Common myeloid progenitor, CD34-positive (primary cell): Measurements from ENCODE around the gene STK32B.
A peak's percentile ranks its signal among the peaks of the same experiment; 100 is the strongest.

ENCODE experiments used
- CTCF ChIA-PET: fragments of 350-600 bp; sonication (Branson Sonifier 250); formaldehyde crosslinking; loops from one replicate; lab custom pipeline; 2021; ENCODE audit warnings: antibody characterized with exemption; lab: Charles Lee
- POLR2A ChIA-PET: fragments of 350-600 bp; sonication (Branson Sonifier 250); formaldehyde crosslinking; loops from one replicate; lab custom pipeline; 2021; ENCODE audit warnings: antibody characterized with exemption; lab: Charles Lee
- DNase-seq, 3 donors: peaks; one replicate each; pipeline versions ENCODE4 v3.0.0 to v3.0.0-alpha.2; 2013
- H3K27ac ChIP-seq, 2 experiments: 1 replicate in 1 of 2; 2 replicates in 1 of 2; pipeline ENCODE4 v1.7.0; 2013; ENCODE audit warnings: inconsistent platforms in 2 of 2, low read length in 2 of 2, mild to moderate bottlenecking in 2 of 2, low read depth in 1 of 2, moderate library complexity in 1 of 2; ENCODE audit not compliant: severe bottlenecking in 2 of 2, insufficient read depth in 1 of 2, poor library complexity in 1 of 2
- H3K27me3 ChIP-seq, 5 experiments: replicated peaks in 2 of 5; 1 replicate in 3 of 5; 2 replicates in 2 of 5; pipeline versions ENCODE4 v1.6.1 to v1.7.0; 2013; ENCODE audit warnings: low read length in 4 of 5, mild to moderate bottlenecking in 2 of 5, moderate library complexity in 2 of 5, inconsistent platforms in 1 of 5; ENCODE audit not compliant: insufficient read depth in 5 of 5, control insufficient read depth in 4 of 5
- H3K36me3 ChIP-seq, 4 experiments: 1 replicate in 2 of 4; 2 replicates in 2 of 4; pipeline versions ENCODE4 v1.6.1 to v1.7.0; 2013; ENCODE audit warnings: low read length in 3 of 4, control low read depth in 1 of 4, mild to moderate bottlenecking in 1 of 4; ENCODE audit not compliant: control insufficient read depth in 4 of 4, insufficient read depth in 4 of 4
- H3K4me1 ChIP-seq, 4 experiments: 1 replicate in 3 of 4; 2 replicates in 1 of 4; pipeline versions ENCODE4 v1.6.1 to v1.7.1; 2013; ENCODE audit warnings: low read length in 3 of 4, mild to moderate bottlenecking in 3 of 4, control low read depth in 1 of 4, inconsistent platforms in 1 of 4, moderate library complexity in 1 of 4; ENCODE audit not compliant: control insufficient read depth in 4 of 4, insufficient read depth in 4 of 4; ENCODE audit errors: control extremely low read depth in 1 of 4
- H3K4me3 ChIP-seq, 7 experiments: 1 replicate in 4 of 7; 2 replicates in 3 of 7; pipeline versions ENCODE4 v1.5.1 to v1.7.0; 2013; ENCODE audit warnings: mild to moderate bottlenecking in 7 of 7, low read length in 6 of 7, moderate library complexity in 6 of 7, inconsistent platforms in 2 of 7, low read depth in 2 of 7, control low read depth in 1 of 7; ENCODE audit not compliant: insufficient read depth in 4 of 7, control insufficient read depth in 1 of 7; ENCODE audit errors: extremely low read depth in 1 of 7
- H3K9me3 ChIP-seq, 5 experiments: 1 replicate in 4 of 5; 2 replicates in 1 of 5; pipeline versions ENCODE4 v1.6.1 to v1.7.1; 2013; ENCODE audit warnings: low read length in 4 of 5, mild to moderate bottlenecking in 2 of 5, inconsistent platforms in 1 of 5, low read depth in 1 of 5, moderate library complexity in 1 of 5; ENCODE audit not compliant: control insufficient read depth in 4 of 5, insufficient read depth in 2 of 5; ENCODE audit errors: control extremely low read depth in 1 of 5
- WGBS: methylation state at CpG from one replicate; pipeline ENCODE4 v1.1.5; 2013; ENCODE audit not compliant: insufficient coverage; 5-methylcytosine and 5-hydroxymethylcytosine counted together

STK32B gene

GRCh38 chr4:5364406-5364805 is 313.1 kb downstream of the STK32B start:
- 94% methylated on average over 3 of the region's 3 CpGs for WGBS

GRCh38 chr4:5365071-5366008 is 314.1 kb downstream of the STK32B start:
- Histone ChIP-seq H3K27ac (no peak overlapping the region), H3K4me1 (no peaks in the 10 kb centered on the region), H3K9me3 (no peaks in the 10 kb centered on the region), H3K27me3 (no peaks in the 10 kb centered on the region), H3K36me3 (no peaks in the 10 kb centered on the region), H3K4me3 (no peak overlapping the region)
- POLR2A ChIA-PET = no interaction called here
- 89% methylated on average over 10 of the region's 12 CpGs for WGBS
- CTCF ChIA-PET = no interaction called here
- DNase-seq = peak in 1 of 3 donors; percentile 7

More at GRCh38 chr4:5364406-5364805, 313.1 kb downstream of the STK32B start:
- ChIA-PET POLR2A (no interaction called here), CTCF (no interaction called here)
- Histone ChIP-seq H3K36me3 (no peaks in the 10 kb centered on the region), H3K4me1 (no peaks in the 10 kb centered on the region), H3K4me3 (no peak overlapping the region), H3K27me3 (no peaks in the 10 kb centered on the region), H3K27ac (no peak overlapping the region), H3K9me3 (no peaks in the 10 kb centered on the region)
- no peak for DNase-seq

GRCh38 chr4:5366009-5366386 is 314.7 kb downstream of the STK32B start:
- H3K9me3 ChIP-seq = no peaks in the 10 kb centered on the region
- no peaks in the 10 kb centered on the region for H3K27me3 ChIP-seq
- DNase-seq = no peak
- H3K4me1 ChIP-seq = no peaks in the 10 kb centered on the region
- POLR2A ChIA-PET = no interaction called here
- H3K4me3 ChIP-seq = no peak overlapping the region
- CTCF ChIA-PET = no interaction called here
- WGBS = 100% methylated on average over 1 of the region's 3 CpGs
- no peak overlapping the region for H3K27ac ChIP-seq
- H3K36me3 ChIP-seq = no peaks in the 10 kb centered on the region

GRCh38 chr4:5366421-5366820 is 315.1 kb downstream of the STK32B start:
- DNase-seq = no peak
- H3K27ac ChIP-seq = no peak overlapping the region

GRCh38 chr4:5368426-5368825 is 317.1 kb downstream of the STK32B start:
- no peaks in the 10 kb centered on the region for H3K4me1 ChIP-seq
- H3K27ac ChIP-seq = no peak overlapping the region
- H3K27me3 ChIP-seq = no peaks in the 10 kb centered on the region
- H3K36me3 ChIP-seq = no peaks in the 10 kb centered on the region
- POLR2A ChIA-PET = no interaction called here
- H3K9me3 ChIP-seq = peaks cover 0 to 3% (median 0%) of the 10 kb centered on the region in 5 experiments
- WGBS = 100% methylated on average over 1 of the region's 3 CpGs
- no peak overlapping the region for H3K4me3 ChIP-seq
- no peak for DNase-seq
- CTCF ChIA-PET = no interaction called here

More at GRCh38 chr4:5366421-5366820, 315.1 kb downstream of the STK32B start:
- no peak overlapping the region for H3K4me3 ChIP-seq
- H3K9me3 ChIP-seq = no peaks in the 10 kb centered on the region
- no peaks in the 10 kb centered on the region for H3K4me1 ChIP-seq
- H3K27me3 ChIP-seq = no peaks in the 10 kb centered on the region
- no peaks in the 10 kb centered on the region for H3K36me3 ChIP-seq
- CTCF ChIA-PET = no interaction called here
- POLR2A ChIA-PET = no interaction called here
- WGBS = 97% methylated on average over 6 of the region's 6 CpGs

GRCh38 chr4:5370286-5370685 is 319.0 kb downstream of the STK32B start:
- H3K27me3 ChIP-seq = no peaks in the 10 kb centered on the region
- H3K4me1 ChIP-seq = no peaks in the 10 kb centered on the region
- POLR2A ChIA-PET = no interaction called here
- H3K27ac ChIP-seq = no peak overlapping the region
- WGBS = 100% methylated on average over 2 of the region's 2 CpGs
- no peak overlapping the region for H3K4me3 ChIP-seq
- DNase-seq = no peak
- H3K9me3 ChIP-seq = peaks cover 0 to 8% (median 0%) of the 10 kb centered on the region in 5 experiments
- CTCF ChIA-PET = no interaction called here
- H3K36me3 ChIP-seq = no peaks in the 10 kb centered on the region

GRCh38 chr4:5371415-5372190 is 320.3 kb downstream of the STK32B start:
- DNase-seq = no peak
- POLR2A ChIA-PET = no interaction called here
- Histone ChIP-seq H3K4me1 (no peaks in the 10 kb centered on the region), H3K27ac (no peak overlapping the region), H3K36me3 (no peaks in the 10 kb centered on the region), H3K4me3 (no peak overlapping the region), H3K27me3 (no peaks in the 10 kb centered on the region), H3K9me3 (peaks cover 0 to 8% (median 0%) of the 10 kb centered on the region in 5 experiments)
- CTCF ChIA-PET = no interaction called here
- WGBS = 95% methylated on average over 7 of the region's 8 CpGs
